OCI-LY7 (cell line): Measurements from ENCODE around the gene RSRP1. TPM values are rescaled to one million over a fixed set of nuclear protein-coding genes. Genes with fewer than 3 reads are reported as not detected.
A peak's percentile ranks its signal among the peaks of the same experiment; 100 is the strongest.
"Not testable (repeated sequence)": the region's sequence is repeated elsewhere in the genome, so short reads cannot be mapped to it uniquely, and the experiment has no call there.

Experiments used
- BruUV-seq: library from RNA; stranded (reverse); fragments of 400-500 nt; replicated peaks from 2 replicates; lab custom pipeline; 2021; lab: Mats Ljungman, UMichigan
- CTCF ChIA-PET: fragments of 300-600 bp; sonication (Branson Sonifier 250); formaldehyde crosslinking; loops from one replicate; lab custom pipeline; 2022; ENCODE audit warnings: antibody characterized with exemption; ENCODE audit not compliant: unreplicated experiment; lab: Charles Lee
- POLR2A ChIA-PET: fragments of 300-600 bp; sonication (Branson Sonifier 250); formaldehyde crosslinking; loops from one replicate; lab custom pipeline; 2022; ENCODE audit warnings: antibody characterized with exemption; lab: Charles Lee
- DNase-seq: peaks from one replicate; pipeline ENCODE4 v3.0.0-alpha.2; 2015; ENCODE audit warnings: low spot score
- H2AFZ ChIP-seq: fragments of 200-600 bp; sonication (generic), shearing (Covaris generic); 2 replicates; pipeline ENCODE4 v1.6.1; 2014; ENCODE audit warnings: mild to moderate bottlenecking, antibody characterized with exemption, low read length, moderate library complexity
- H3K27ac ChIP-seq: fragments of 200-600 bp; sonication (generic); 2 replicates; pipeline ENCODE4 v1.5.1; 2014; ENCODE audit warnings: mixed run types, low read depth, mild to moderate bottlenecking, moderate library complexity, low read length, inconsistent platforms; ENCODE audit not compliant: poor library complexity, severe bottlenecking
- H3K36me3 ChIP-seq: fragments of 200-600 bp; sonication (generic); 2 replicates; pipeline ENCODE4 v1.6.1; 2014; ENCODE audit warnings: mild to moderate bottlenecking, antibody characterized with exemption, low read length, moderate library complexity, mixed read lengths; ENCODE audit not compliant: insufficient read depth
- H3K4me1 ChIP-seq: fragments of 200-600 bp; sonication (generic); 2 replicates; pipeline ENCODE4 v1.5.1; 2014; ENCODE audit warnings: mild to moderate bottlenecking, low read length; ENCODE audit not compliant: insufficient read depth, poor library complexity, severe bottlenecking
- H3K4me2 ChIP-seq: fragments of 200-600 bp; sonication (generic); 2 replicates; pipeline ENCODE4 v1.6.1; 2014; ENCODE audit warnings: mild to moderate bottlenecking, low read length
- H3K4me3 ChIP-seq: fragments of 200-600 bp; sonication (generic); 2 replicates; pipeline ENCODE4 v1.5.1; 2014; ENCODE audit warnings: mild to moderate bottlenecking, low read depth, low read length; ENCODE audit not compliant: poor library complexity, severe bottlenecking
- H3K79me2 ChIP-seq: fragments of 200-600 bp; sonication (generic); 2 replicates; pipeline ENCODE4 v1.6.1; 2016; ENCODE audit warnings: low read depth, mild to moderate bottlenecking, low read length, moderate library complexity, mixed read lengths; ENCODE audit not compliant: insufficient read depth
- H3K9me2 ChIP-seq: fragments of 200-600 bp; sonication (generic); 2 replicates; pipeline ENCODE4 v1.6.1; 2016; ENCODE audit warnings: mild to moderate bottlenecking, low read length, mixed read lengths; ENCODE audit not compliant: insufficient read depth
- H3K9me3 ChIP-seq: fragments of 200-600 bp; sonication (generic); 2 replicates; pipeline ENCODE4 v1.6.1; 2014; ENCODE audit warnings: mild to moderate bottlenecking, mixed run types, low read length, mixed read lengths
- H4K20me1 ChIP-seq: fragments of 200-600 bp; sonication (generic); 2 replicates; pipeline ENCODE4 v1.6.1; 2014; ENCODE audit warnings: mild to moderate bottlenecking, antibody characterized with exemption, low read length, moderate library complexity, mixed read lengths; ENCODE audit not compliant: insufficient read depth
- intact Hi-C: fragments of 100-400 bp; cut with micrococcal nuclease; formaldehyde crosslinking; loops from one replicate; pipeline ENCODE4 v1.10.0; 2022; ENCODE audit not compliant: unreplicated experiment
- total RNA-seq, 2 experiments: library from RNA; depleted of rRNA in 1 of 2; stranded (reverse); fragments of >200 nt in 1 of 2; shearing (Covaris generic) in 1 of 2; gene quantifications; 2 replicates each; pipeline ENCODE4 v1.2.3, GENCODE V29; 2014 to 2022
- TF ChIP-seq, protein P1 (sequence below): fragments of 200-600 bp; sonication (generic); conservative IDR thresholded peaks from 2 replicates; pipeline ENCODE4 v1.5.1; 2014; ENCODE audit warnings: mild to moderate bottlenecking, antibody characterized with exemption, low read length, moderate library complexity, mixed read lengths

Gene RSRP1
- total RNA-seq, 2 experiments from 2014 or later: 141 to 146 TPM

- H3K4me2 ChIP-seq, H3K79me2 ChIP-seq, H3K9me3 ChIP-seq, POLR2A ChIA-PET, BruUV-seq, H3K36me3 ChIP-seq, H3K27ac ChIP-seq, H3K4me1 ChIP-seq, intact Hi-C loops, H3K4me3 ChIP-seq, H4K20me1 ChIP-seq, H3K9me2 ChIP-seq, H2AFZ ChIP-seq, CTCF ChIA-PET, DNase-seq: not testable (repeated sequence)
- TF ChIP-seq, protein P1, sequence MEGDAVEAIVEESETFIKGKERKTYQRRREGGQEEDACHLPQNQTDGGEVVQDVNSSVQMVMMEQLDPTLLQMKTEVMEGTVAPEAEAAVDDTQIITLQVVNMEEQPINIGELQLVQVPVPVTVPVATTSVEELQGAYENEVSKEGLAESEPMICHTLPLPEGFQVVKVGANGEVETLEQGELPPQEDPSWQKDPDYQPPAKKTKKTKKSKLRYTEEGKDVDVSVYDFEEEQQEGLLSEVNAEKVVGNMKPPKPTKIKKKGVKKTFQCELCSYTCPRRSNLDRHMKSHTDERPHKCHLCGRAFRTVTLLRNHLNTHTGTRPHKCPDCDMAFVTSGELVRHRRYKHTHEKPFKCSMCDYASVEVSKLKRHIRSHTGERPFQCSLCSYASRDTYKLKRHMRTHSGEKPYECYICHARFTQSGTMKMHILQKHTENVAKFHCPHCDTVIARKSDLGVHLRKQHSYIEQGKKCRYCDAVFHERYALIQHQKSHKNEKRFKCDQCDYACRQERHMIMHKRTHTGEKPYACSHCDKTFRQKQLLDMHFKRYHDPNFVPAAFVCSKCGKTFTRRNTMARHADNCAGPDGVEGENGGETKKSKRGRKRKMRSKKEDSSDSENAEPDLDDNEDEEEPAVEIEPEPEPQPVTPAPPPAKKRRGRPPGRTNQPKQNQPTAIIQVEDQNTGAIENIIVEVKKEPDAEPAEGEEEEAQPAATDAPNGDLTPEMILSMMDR: 0 out of 2 replicates have a peak, but pooled peaks have one; percentile 22
Measured at GRCh38 chr1:25290043-25290442, 42.8 kb upstream of the RSRP1 start.

- POLR2A ChIA-PET, H3K9me2 ChIP-seq, H3K4me3 ChIP-seq, BruUV-seq, CTCF ChIA-PET, H4K20me1 ChIP-seq, H3K27ac ChIP-seq, H3K4me1 ChIP-seq, H3K4me2 ChIP-seq, H2AFZ ChIP-seq, DNase-seq, H3K36me3 ChIP-seq, H3K79me2 ChIP-seq, intact Hi-C loops, H3K9me3 ChIP-seq: not testable (repeated sequence)
Measured at GRCh38 chr1:25288573-25289101, 41.4 kb upstream of the RSRP1 start.

GRCh38 chr1:25287164-25287563, 39.9 kb upstream of the RSRP1 start:
- H3K9me3 ChIP-seq, H3K79me2 ChIP-seq, H4K20me1 ChIP-seq, CTCF ChIA-PET, H2AFZ ChIP-seq, BruUV-seq, H3K4me2 ChIP-seq, H3K9me2 ChIP-seq, DNase-seq, POLR2A ChIA-PET, H3K27ac ChIP-seq, intact Hi-C loops, H3K4me1 ChIP-seq, H3K4me3 ChIP-seq, H3K36me3 ChIP-seq: not testable (repeated sequence)

- CTCF ChIA-PET, POLR2A ChIA-PET, H3K4me3 ChIP-seq, H3K4me1 ChIP-seq, H3K9me2 ChIP-seq, H4K20me1 ChIP-seq, H3K9me3 ChIP-seq, H3K79me2 ChIP-seq, BruUV-seq, H3K4me2 ChIP-seq, H3K36me3 ChIP-seq, H3K27ac ChIP-seq, intact Hi-C loops, H2AFZ ChIP-seq, DNase-seq: not testable (repeated sequence)
Measured at GRCh38 chr1:25285862-25286261, 38.6 kb upstream of the RSRP1 start.

DNA sequence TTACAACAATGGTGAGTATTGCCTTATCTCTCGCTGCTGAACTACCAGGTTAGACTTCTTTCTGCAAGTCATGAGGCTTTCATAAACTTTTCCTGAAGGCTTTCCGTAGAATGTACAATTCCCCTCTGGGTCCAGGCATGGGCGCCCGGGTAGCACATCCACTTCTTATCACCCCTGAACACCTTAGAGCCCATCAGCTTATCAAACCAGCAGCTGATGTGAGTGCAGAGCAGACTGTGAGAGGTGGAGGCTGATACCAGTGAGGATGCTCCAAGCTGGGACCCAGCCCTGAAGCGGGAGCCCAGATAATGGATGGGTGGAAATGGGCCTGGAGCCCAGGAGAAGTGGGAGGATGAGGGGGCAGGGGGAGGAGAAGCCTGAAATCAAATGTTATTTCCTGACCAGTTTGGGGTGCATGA, 32.4 kb upstream of the RSRP1 start:
- DNase-seq, H4K20me1 ChIP-seq, H3K27ac ChIP-seq, H3K9me2 ChIP-seq, H3K9me3 ChIP-seq, H3K4me2 ChIP-seq, H3K4me3 ChIP-seq, H3K36me3 ChIP-seq, H3K4me1 ChIP-seq, H3K79me2 ChIP-seq, POLR2A ChIA-PET, BruUV-seq, intact Hi-C loops, CTCF ChIA-PET, H2AFZ ChIP-seq: not testable (repeated sequence)

- intact Hi-C loops, H3K9me3 ChIP-seq, H4K20me1 ChIP-seq, H2AFZ ChIP-seq, CTCF ChIA-PET, H3K36me3 ChIP-seq, H3K9me2 ChIP-seq, BruUV-seq, H3K27ac ChIP-seq, H3K79me2 ChIP-seq, H3K4me2 ChIP-seq, DNase-seq, POLR2A ChIA-PET, H3K4me3 ChIP-seq, H3K4me1 ChIP-seq: not testable (repeated sequence)
Measured at GRCh38 chr1:25278790-25279189, 31.5 kb upstream of the RSRP1 start.
